Measurements from ENCODE around the gene GPR25.

GRCh38 chr1:200874694-200875093 is 1.9 kb downstream of the GPR25 start:
- TF ChIP-seq POLR2A (IDR thresholded peaks at IDR 0.05) (no peak), CTCF (IDR thresholded peaks at IDR 0.05) (no peak), POLR2AphosphoS5 (IDR thresholded peaks at IDR 0.05; ENCODE audit: insufficient read depth in 1 of 2, low read depth in 1 of 2) (no peak)
